Hepatocyte (in vitro differentiated cells): Measurements from ENCODE around the gene ADD1.

ENCODE experiments used
- CTCF ChIP-seq: fragments of 200-600 bp; sonication (generic); IDR thresholded peaks from 2 replicates; pipeline ENCODE4 v1.5.1; 2016; ENCODE audit warnings: antibody characterized with exemption, mild to moderate bottlenecking; ENCODE audit not compliant: poor library complexity
- EZH2 ChIP-seq: fragments of 200-600 bp; sonication (generic); IDR thresholded peaks from 2 replicates; pipeline ENCODE4 v1.6.1; 2016; ENCODE audit warnings: antibody characterized with exemption, mild to moderate bottlenecking, borderline replicate concordance
- EZH2phosphoT487 ChIP-seq: fragments of 200-600 bp; sonication (generic); IDR thresholded peaks from one replicate; pipeline ENCODE4 v1.6.1; 2018; ENCODE audit warnings: antibody characterized with exemption, mild to moderate bottlenecking, low read depth, moderate library complexity; ENCODE audit not compliant: unreplicated experiment, severe bottlenecking

GRCh38 chr4:2936773-2937145 lies 93.1 kb downstream of the ADD1 start:
- TF ChIP-seq EZH2 = no peak
- no peak for TF ChIP-seq CTCF
- TF ChIP-seq EZH2phosphoT487 = no peak
